ENCODE measurements around the gene BSND.

The BSND gene

GRCh38 chr1:55055951-55056631 is 57.4 kb downstream of the BSND start:
- H3K4me3 ChIP-seq (ENCODE audit: low read depth, low read length): no peak overlapping the region
- no peaks in the 10 kb centered on the region for H3K4me1 ChIP-seq (ENCODE audit: control insufficient read depth, insufficient read depth, low read length)
- H3K36me3 ChIP-seq (ENCODE audit: control insufficient read depth, insufficient read depth, low read length): peaks cover 61% of the 10 kb centered on the region
- no peak overlapping the region for H3K27ac ChIP-seq (ENCODE audit: low read depth, low read length)
- H3K27me3 ChIP-seq (ENCODE audit: control insufficient read depth, insufficient read depth, low read length): no peaks in the 10 kb centered on the region
- H3K9ac ChIP-seq (ENCODE audit: low read depth, low read length): no peak overlapping the region
- no peaks in the 10 kb centered on the region for H3K9me3 ChIP-seq (ENCODE audit: control insufficient read depth, insufficient read depth, low read length)

- no peaks in the 10 kb centered on the region for H3K4me1 ChIP-seq (ENCODE audit: control insufficient read depth, insufficient read depth, low read length)
- no peaks in the 10 kb centered on the region for H3K27me3 ChIP-seq (ENCODE audit: control insufficient read depth, insufficient read depth, low read length)
- H3K36me3 ChIP-seq (ENCODE audit: control insufficient read depth, insufficient read depth, low read length): peaks cover 66% of the 10 kb centered on the region
- no peak overlapping the region for H3K9ac ChIP-seq (ENCODE audit: low read depth, low read length)
- H3K9me3 ChIP-seq (ENCODE audit: control insufficient read depth, insufficient read depth, low read length): no peaks in the 10 kb centered on the region
- H3K4me3 ChIP-seq (ENCODE audit: low read depth, low read length): no peak overlapping the region
- no peak overlapping the region for H3K27ac ChIP-seq (ENCODE audit: low read depth, low read length)
These were observed 57.9 kb downstream of the BSND start for GRCh38 chr1:55056632-55056992.

GRCh38 chr1:55057270-55057955 is 58.7 kb downstream of the BSND start:
- Histone ChIP-seq H3K27me3 (ENCODE audit: control insufficient read depth, insufficient read depth, low read length) (no peaks in the 10 kb centered on the region), H3K4me1 (ENCODE audit: control insufficient read depth, insufficient read depth, low read length) (no peaks in the 10 kb centered on the region), H3K9me3 (ENCODE audit: control insufficient read depth, insufficient read depth, low read length) (no peaks in the 10 kb centered on the region), H3K36me3 (ENCODE audit: control insufficient read depth, insufficient read depth, low read length) (peaks cover 72% of the 10 kb centered on the region), H3K9ac (ENCODE audit: low read depth, low read length) (no peak overlapping the region), H3K4me3 (ENCODE audit: low read depth, low read length) (no peak overlapping the region), H3K27ac (ENCODE audit: low read depth, low read length) (no peak overlapping the region)

- H3K36me3 ChIP-seq (ENCODE audit: control insufficient read depth, insufficient read depth, low read length): peaks cover 70% of the 10 kb centered on the region
- H3K27ac ChIP-seq (ENCODE audit: low read depth, low read length): no peak overlapping the region
- H3K9ac ChIP-seq (ENCODE audit: low read depth, low read length): no peak overlapping the region
- no peaks in the 10 kb centered on the region for H3K9me3 ChIP-seq (ENCODE audit: control insufficient read depth, insufficient read depth, low read length)
- H3K4me3 ChIP-seq (ENCODE audit: low read depth, low read length): no peak overlapping the region
- no peaks in the 10 kb centered on the region for H3K4me1 ChIP-seq (ENCODE audit: control insufficient read depth, insufficient read depth, low read length)
- H3K27me3 ChIP-seq (ENCODE audit: control insufficient read depth, insufficient read depth, low read length): no peaks in the 10 kb centered on the region
These were observed 59.2 kb downstream of the BSND start for GRCh38 chr1:55057956-55058298.

- Histone ChIP-seq H3K9me3 (ENCODE audit: control insufficient read depth, insufficient read depth, low read length) (no peaks in the 10 kb centered on the region), H3K36me3 (ENCODE audit: control insufficient read depth, insufficient read depth, low read length) (peaks cover 77% of the 10 kb centered on the region), H3K27me3 (ENCODE audit: control insufficient read depth, insufficient read depth, low read length) (no peaks in the 10 kb centered on the region), H3K4me1 (ENCODE audit: control insufficient read depth, insufficient read depth, low read length) (no peaks in the 10 kb centered on the region), H3K4me3 (ENCODE audit: low read depth, low read length) (no peak overlapping the region), H3K9ac (ENCODE audit: low read depth, low read length) (no peak overlapping the region), H3K27ac (ENCODE audit: low read depth, low read length) (no peak overlapping the region)
These were observed 60.8 kb downstream of the BSND start for GRCh38 chr1:55059302-55060132.

- H3K9ac ChIP-seq (ENCODE audit: low read depth, low read length): no peak overlapping the region
- peaks cover 82% of the 10 kb centered on the region for H3K36me3 ChIP-seq (ENCODE audit: control insufficient read depth, insufficient read depth, low read length)
- no peaks in the 10 kb centered on the region for H3K9me3 ChIP-seq (ENCODE audit: control insufficient read depth, insufficient read depth, low read length)
- no peak overlapping the region for H3K27ac ChIP-seq (ENCODE audit: low read depth, low read length)
- H3K4me3 ChIP-seq (ENCODE audit: low read depth, low read length): no peak overlapping the region
- no peaks in the 10 kb centered on the region for H3K27me3 ChIP-seq (ENCODE audit: control insufficient read depth, insufficient read depth, low read length)
- no peaks in the 10 kb centered on the region for H3K4me1 ChIP-seq (ENCODE audit: control insufficient read depth, insufficient read depth, low read length)
These were observed 61.6 kb downstream of the BSND start for GRCh38 chr1:55060133-55060999.

GRCh38 chr1:55061000-55061705 is 62.4 kb downstream of the BSND start:
- Histone ChIP-seq H3K9me3 (ENCODE audit: control insufficient read depth, insufficient read depth, low read length) (no peaks in the 10 kb centered on the region), H3K4me1 (ENCODE audit: control insufficient read depth, insufficient read depth, low read length) (no peaks in the 10 kb centered on the region), H3K9ac (ENCODE audit: low read depth, low read length) (no peak overlapping the region), H3K36me3 (ENCODE audit: control insufficient read depth, insufficient read depth, low read length) (peaks cover 90% of the 10 kb centered on the region), H3K4me3 (ENCODE audit: low read depth, low read length) (no peak overlapping the region), H3K27ac (ENCODE audit: low read depth, low read length) (no peak overlapping the region), H3K27me3 (ENCODE audit: control insufficient read depth, insufficient read depth, low read length) (no peaks in the 10 kb centered on the region)
